ENCODE measurements around the gene ALDH3B1. TPM values are rescaled to one million over a fixed set of nuclear protein-coding genes. Genes with fewer than 3 reads are reported as not detected.

Gene ALDH3B1
- total and polyA plus RNA-seq, 2 of the 4 experiments (the other 2 are of a cell fraction) = 11.8 to 22.8 TPM

GRCh38 chr11:68047437-68048290 is 37.5 kb downstream of the ALDH3B1 start:
- H3K4me1 ChIP-seq (ENCODE audit: control insufficient read depth, insufficient read depth, low read length) = peaks cover 5% of the 10 kb centered on the region
- H2BK5ac ChIP-seq (ENCODE audit: low read depth, low read length, poor library complexity, severe bottlenecking) = no peak overlapping the region
- dilution Hi-C loops (cut with HindIII; ENCODE audit: low sequenced_read_pairs, unreplicated experiment) = no loop called here
- H3K14ac ChIP-seq (replicated peaks; ENCODE audit: low read depth, low read length) = no peak overlapping the region
- ATAC-seq (ENCODE audit: low read depth) (no peak), DNase-seq (no peak)
- no peak overlapping the region for H4K5ac ChIP-seq (ENCODE audit: low read depth, low read length)
- ChIA-PET CTCF (no interaction called here), POLR2A (ENCODE audit: unreplicated experiment) (no interaction called here)
- H2BK20ac ChIP-seq (ENCODE audit: low read depth, low read length) = no peak overlapping the region
- no peak overlapping the region for H2AFZ ChIP-seq (replicated peaks; ENCODE audit: low read length, poor library complexity)
- H4K91ac ChIP-seq (ENCODE audit: insufficient read depth, low read depth, low read length) = no peak overlapping the region
- H4K20me1 ChIP-seq (ENCODE audit: insufficient read depth, low read length) = no peaks in the 10 kb centered on the region; the same call in none of the 2 replicates
- H3K27me3 ChIP-seq (ENCODE audit: control insufficient read depth, insufficient read depth, low read length) = no peaks in the 10 kb centered on the region
- H3K4me2 ChIP-seq (ENCODE audit: low read depth, low read length) = no peak overlapping the region
- no peaks in the 10 kb centered on the region for H3K9me3 ChIP-seq (ENCODE audit: control insufficient read depth, insufficient read depth, low read length)
- H3K4me3 ChIP-seq (ENCODE audit: insufficient read depth, low read depth, low read length) = no peak overlapping the region
- H4K8ac ChIP-seq (ENCODE audit: low read depth in 2 of 2, low read length in 2 of 2) = no peak overlapping the region
- H3K18ac ChIP-seq (ENCODE audit: low read depth, low read length) = no peak overlapping the region
- H3K4ac ChIP-seq (ENCODE audit: low read depth, low read length) = no peak overlapping the region
- no peak overlapping the region for H2BK120ac ChIP-seq (ENCODE audit: low read depth, low read length)
- H3K9me1 ChIP-seq (ENCODE audit: insufficient read depth, low read length) = no peaks in the 10 kb centered on the region
- in situ Hi-C loops (cut with MboI; ENCODE audit: low sequenced_read_pairs) = no loop called here
- no peak overlapping the region for H3K9ac ChIP-seq (ENCODE audit: low read depth, low read length)
- BruUV-seq (replicated peaks) = no TSS peak
- H2AK9ac ChIP-seq (replicated peaks; ENCODE audit: low read depth, low read length, poor library complexity) = no peak overlapping the region
- WGBS, 2 experiments (ENCODE audit: extremely low coverage in 2 of 2, insufficient read length in 1 of 2) = 79% methylated on average over 21 of the region's 37 CpGs; no CpG with 5 or more reads in 1 of the 2 experiments
- H2BK15ac ChIP-seq (ENCODE audit: low read depth, low read length) = no peak overlapping the region
- peaks cover 0 to 18% of the 10 kb centered on the region in 2 experiments; a peak in 3 of 4 replicates for H3K79me1 ChIP-seq (ENCODE audit: low read depth in 1 of 2, low read length in 2 of 2)
- H3K23ac ChIP-seq (ENCODE audit: low read depth, low read length) = no peak overlapping the region
- no peak overlapping the region for H2AK5ac ChIP-seq (ENCODE audit: low read depth, low read length)
- intact Hi-C loops (cut with micrococcal nuclease) = no loop called here
- H3K27ac ChIP-seq (ENCODE audit: insufficient read depth, low read length) = no peak overlapping the region
- H3K36me3 ChIP-seq (ENCODE audit: control insufficient read depth, insufficient read depth, low read length) = peaks cover 67% of the 10 kb centered on the region
- no peak overlapping the region for H3K56ac ChIP-seq (ENCODE audit: extremely low read depth, insufficient read depth, low read length)
- TF ChIP-seq RAD21 (IDR thresholded peaks at IDR 0.05; ENCODE audit: low read length) (no peak), CEBPB (IDR thresholded peaks at IDR 0.05; ENCODE audit: low read depth, low read length) (no peak), CTCF (conservative IDR thresholded peaks at IDR 0.05; ENCODE audit: low read depth, low read length) (no peak), FOS (IDR thresholded peaks at IDR 0.05; ENCODE audit: low read depth, low read length) (no peak), MAZ (IDR thresholded peaks at IDR 0.05; ENCODE audit: borderline replicate concordance, low read depth, low read length) (no peak), NFE2L2 (IDR thresholded peaks at IDR 0.05; ENCODE audit: low read depth, low read length) (no peak), ELK1 (IDR thresholded peaks at IDR 0.05; ENCODE audit: borderline replicate concordance, low read depth, low read length) (no peak), SMC3 (IDR thresholded peaks at IDR 0.05; ENCODE audit: low read depth, low read length) (no peak), USF2 (IDR thresholded peaks at IDR 0.05; ENCODE audit: low read depth, low read length) (no peak), CHD1 (IDR thresholded peaks at IDR 0.05; ENCODE audit: low read depth, low read length) (no peak), RCOR1 (IDR thresholded peaks at IDR 0.05; ENCODE audit: insufficient replicate concordance, low read length) (no peak), POLR2A (IDR thresholded peaks at IDR 0.05; ENCODE audit: low read depth, low read length) (no peak), BHLHE40 (IDR thresholded peaks at IDR 0.05; ENCODE audit: low read depth, low read length) (no peak), MXI1 (IDR thresholded peaks at IDR 0.05; ENCODE audit: borderline replicate concordance, low read depth, low read length) (no peak), RFX5 (IDR thresholded peaks at IDR 0.05; ENCODE audit: low read depth, low read length) (no peak)

Data from IMR-90 (cell line).